GM12878 (cell line): ENCODE measurements around the gene PLEKHN1. TPM values are rescaled to one million over a fixed set of nuclear protein-coding genes. Genes with fewer than 3 reads are reported as not detected.
A peak's percentile ranks its signal among the peaks of the same experiment; 100 is the strongest.

Source experiments
- ATAC-seq: fragments of 200-7000 bp; cut with Tn5 transposase; 3 replicates; pipeline ENCODE4 v1.9.1; 2020; ENCODE audit warnings: mild to moderate bottlenecking, moderate library complexity
- BruUV-seq: library from RNA; stranded (reverse); fragments of 400-500 nt; replicated peaks from 2 replicates; lab custom pipeline; 2021; lab: Mats Ljungman, UMichigan
- CTCF ChIA-PET: fragments of 300-600 bp; sonication (Branson Sonifier 250); formaldehyde crosslinking; extraction: SDS; loops from one replicate; lab custom pipeline; 2021; ENCODE audit warnings: inconsistent platforms; lab: Yijun Ruan, JAX
- POLR2A ChIA-PET: fragments of 350-600 bp; formaldehyde crosslinking; extraction: SDS; loops from one replicate; lab custom pipeline; 2021; ENCODE audit warnings: inconsistent platforms; lab: Charles Lee
- RAD21 ChIA-PET: fragments of 300-600 bp; sonication (Branson Sonifier 250); formaldehyde crosslinking; loops from one replicate; lab custom pipeline; 2023; ENCODE audit warnings: antibody characterized with exemption; ENCODE audit not compliant: unreplicated experiment; lab: Charles Lee
- SMC1A ChIA-PET: fragments of 300-600 bp; sonication (Branson Sonifier 250); formaldehyde crosslinking; loops from one replicate; lab custom pipeline; 2023; ENCODE audit not compliant: unreplicated experiment, uncharacterized antibody; lab: Charles Lee
- DNase-seq: peaks from one replicate; pipeline ENCODE4 v3.0.0-alpha.2; 2011; ENCODE audit warnings: low read depth, low spot score
- FAIRE-seq: peaks from 3 replicates; lab custom pipeline; 2011; peaks lifted over from hg19 to GRCh38; lab: Jason Lieb, UNC
- H2AFZ ChIP-seq: 2 replicates; pipeline ENCODE4 v1.6.0; 2011; ENCODE audit warnings: low read depth, low read length, control low read depth; ENCODE audit not compliant: control insufficient read depth
- H3K27ac ChIP-seq: 2 replicates; pipeline ENCODE4 v1.5.1; 2011; ENCODE audit warnings: control low read depth; ENCODE audit not compliant: control insufficient read depth, insufficient read depth
- H3K27me3 ChIP-seq, 2 experiments: replicated peaks in 1 of 2; 2 replicates each; pipeline versions ENCODE4 v1.6.0 to v1.6.1; 2011; ENCODE audit warnings: low read length in 1 of 2; ENCODE audit not compliant: control insufficient read depth in 2 of 2, insufficient read depth in 2 of 2
- H3K36me3 ChIP-seq, 2 experiments: 2 replicates each; pipeline ENCODE4 v1.5.1; 2011; ENCODE audit warnings: low read length in 1 of 2; ENCODE audit not compliant: control insufficient read depth in 2 of 2, insufficient read depth in 2 of 2
- H3K4me1 ChIP-seq: 2 replicates; pipeline ENCODE4 v1.6.1; 2011; ENCODE audit warnings: mild to moderate bottlenecking, low read length, moderate library complexity, mixed read lengths; ENCODE audit not compliant: control insufficient read depth, insufficient read depth
- H3K4me2 ChIP-seq: 2 replicates; pipeline ENCODE4 v1.6.0; 2011; ENCODE audit warnings: control low read depth; ENCODE audit not compliant: control insufficient read depth, insufficient read depth
- H3K4me3 ChIP-seq: fragments of 200-600 bp; sonication (generic); 2 replicates; pipeline ENCODE4 v1.5.1; 2016
- H3K79me2 ChIP-seq: 2 replicates; pipeline ENCODE4 v1.6.0; 2011; ENCODE audit warnings: low read length; ENCODE audit not compliant: control insufficient read depth, insufficient read depth
- H3K9ac ChIP-seq: 2 replicates; pipeline ENCODE4 v1.8.0; 2011; ENCODE audit warnings: low read length, control low read depth, mixed read lengths; ENCODE audit not compliant: control insufficient read depth, insufficient read depth
- H3K9me3 ChIP-seq: replicated peaks from 3 replicates; pipeline ENCODE4 v1.5.1; 2011; ENCODE audit warnings: mild to moderate bottlenecking, low read length; ENCODE audit not compliant: control insufficient read depth, insufficient read depth
- H4K20me1 ChIP-seq: 2 replicates; pipeline ENCODE4 v1.6.0; 2011; ENCODE audit not compliant: control insufficient read depth, insufficient read depth
- BCL3 ChIP-seq: IDR thresholded peaks from 2 replicates; pipeline ENCODE4 v1.6.1; 2011; ENCODE audit warnings: borderline replicate concordance, low read depth, mild to moderate bottlenecking, moderate library complexity, low read length; ENCODE audit not compliant: insufficient read depth, poor library complexity, severe bottlenecking
- CHD4 ChIP-seq: fragments of 200-600 bp; sonication (generic); IDR thresholded peaks from 2 replicates; pipeline ENCODE4 v1.6.1; 2016; ENCODE audit warnings: mild to moderate bottlenecking
- CREM ChIP-seq: IDR thresholded peaks from 2 replicates; pipeline ENCODE4 v1.6.1; 2014; ENCODE audit warnings: antibody characterized with exemption, low read depth
- KLF5 ChIP-seq: fragments of 450-650 bp; IDR thresholded peaks from 2 replicates; pipeline ENCODE4 v1.6.1; 2014; ENCODE audit warnings: mild to moderate bottlenecking; ENCODE audit not compliant: partially characterized antibody
- MXI1 ChIP-seq: fragments of 150-350 bp; IDR thresholded peaks from 2 replicates; pipeline ENCODE4 v1.6.1; 2011; ENCODE audit warnings: low read depth, mild to moderate bottlenecking, inconsistent platforms, low read length, improper control_type of control experiment
- NR2F1 ChIP-seq: fragments of 450-650 bp; conservative IDR thresholded peaks from 2 replicates; pipeline ENCODE4 v1.6.1; 2017; ENCODE audit warnings: mild to moderate bottlenecking
- SMARCA5 ChIP-seq: fragments of 450-650 bp; IDR thresholded peaks from 2 replicates; pipeline ENCODE4 v1.6.1; 2017; ENCODE audit warnings: mild to moderate bottlenecking
- SREBF2 ChIP-seq: IDR thresholded peaks from 2 replicates; pipeline ENCODE4 v1.6.1; 2012; ENCODE audit warnings: mild to moderate bottlenecking, low read length
- YBX1 ChIP-seq: fragments of 450-650 bp; IDR thresholded peaks from 2 replicates; pipeline ENCODE4 v1.6.1; 2016; ENCODE audit warnings: antibody characterized with exemption
- YY1 ChIP-seq: IDR thresholded peaks from 2 replicates; pipeline ENCODE4 v1.6.1; 2011; ENCODE audit warnings: low read depth, mild to moderate bottlenecking, low read length
- ZNF384 ChIP-seq: IDR thresholded peaks from 2 replicates; pipeline ENCODE4 v1.6.1; 2012; ENCODE audit warnings: low read depth, mild to moderate bottlenecking, low read length, improper control_type of control experiment, borderline replicate concordance
- ZNF592 ChIP-seq: fragments of 450-650 bp; IDR thresholded peaks from 2 replicates; pipeline ENCODE4 v1.6.1; 2017; ENCODE audit warnings: mild to moderate bottlenecking, moderate library complexity
- WGBS: methylation state at CpG from one replicate; pipeline ENCODE4 v1.1.6; 2016; ENCODE audit warnings: low lambda C conversion rate; ENCODE audit not compliant: insufficient replicate concordance, insufficient coverage; ENCODE audit errors: missing lambda C conversion rate; 5-methylcytosine and 5-hydroxymethylcytosine counted together
- in situ Hi-C: fragments of 300-500 bp; cut with MboI; formaldehyde crosslinking; loops from 9 replicates; pipeline ENCODE4 v1.14.3; 2018; ENCODE audit warnings: mixed read lengths
- intact Hi-C: fragments of 100-400 bp; cut with micrococcal nuclease; formaldehyde crosslinking; loops from one replicate; pipeline ENCODE4 v1.14.2; 2022; ENCODE audit not compliant: unreplicated experiment
- polyA plus RNA-seq, 11 experiments: library from polyadenylated mRNA; depleted of rRNA in 4 of 11; unstranded in 6 of 11; stranded (reverse) in 5 of 11; fragments of >200 nt; fragmentation: Nextera tagmentation in 4 of 11; fragmentation: Illumina TruSeq in 1 of 11; extraction: Ambion mirVana in 4 of 11; extraction: Trizol in 1 of 11; gene quantifications; 1 replicate in 1 of 11; 2 replicates in 10 of 11; pipeline versions ENCODE4 v1.2.1 to v1.2.3, GENCODE V29; 2011 to 2016; ENCODE audit warnings: inconsistent platforms in 2 of 11, missing spikeins in 2 of 11, low read depth in 1 of 11
- total RNA-seq, 4 experiments: library from RNA; depleted of rRNA in 3 of 4; stranded (reverse); fragments of >200 nt in 3 of 4; fragmentation: Illumina TruSeq in 1 of 4; extraction: Trizol in 1 of 4; gene quantifications; 2 replicates each; pipeline versions ENCODE4 v1.2.1 to v1.2.3, GENCODE V29; 2013 to 2021

The PLEKHN1 gene
- total and polyA plus RNA-seq, 10 of the 15 experiments (the other 5 are each of a cell fraction or from before 2014, with no cell fraction given), result 0.04 to 0.26 (median 0.18) TPM; not detected in 6

- intact Hi-C loops (no loop called here), in situ Hi-C loops (no loop called here)
- H3K4me3 ChIP-seq, result no peak overlapping the region
- FAIRE-seq (no peak), ATAC-seq (no peak)
- H3K9ac ChIP-seq, result no peak overlapping the region
- ChIA-PET POLR2A (no interaction called here), CTCF (interaction anchor here (0.5 kb wide), 1 partner anchor 21 kb away, joined by 4 read pairs; no protein-coding TSS in a partner anchor), SMC1A (no interaction called here), RAD21 (no interaction called here)
- no peak overlapping the region for H3K4me2 ChIP-seq
- no peaks in the 10 kb centered on the region for H3K9me3 ChIP-seq
- H3K4me1 ChIP-seq, result peaks cover 18% of the 10 kb centered on the region
- 95% methylated on average over 52 of the region's 57 CpGs for WGBS
- H3K36me3 ChIP-seq, result no peaks in the 10 kb centered on the region; a peak in 1 of 4 replicates
- TSS peak; percentile 57 for BruUV-seq
- no peak overlapping the region for H2AFZ ChIP-seq
- TF ChIP-seq SREBF2 (no peak), ZNF384 (no peak), CREM (no peak)
- TF ChIP-seq, all 136 proteins: peak for 0
- no peaks in the 10 kb centered on the region for H4K20me1 ChIP-seq
- H3K27ac ChIP-seq, result no peak overlapping the region
- DNase-seq, result no peak
- peaks cover 13% of the 10 kb centered on the region for H3K79me2 ChIP-seq
- no peaks in the 10 kb centered on the region for H3K27me3 ChIP-seq
Measured at GRCh38 chr1:962381-963300, 3.6 kb upstream of the PLEKHN1 start.

- DNase-seq, result no peak
- no peak overlapping the region for H2AFZ ChIP-seq
- H3K27ac ChIP-seq, result no peak overlapping the region
- no peaks in the 10 kb centered on the region for H4K20me1 ChIP-seq
- no peak overlapping the region for H3K4me2 ChIP-seq
- H3K9me3 ChIP-seq, result no peaks in the 10 kb centered on the region
- 94% methylated on average over 16 of the region's 16 CpGs for whole genome bisulfite sequencing
- in situ Hi-C loops (no loop called here), intact Hi-C loops (no loop called here)
- no peak for FAIRE-seq
- BruUV-seq, result no TSS peak
- H3K36me3 ChIP-seq, result no peaks in the 10 kb centered on the region; a peak in 1 of 4 replicates
- SMC1A ChIA-PET, result no interaction called here
- peaks cover 8% of the 10 kb centered on the region for H3K79me2 ChIP-seq
- no peaks in the 10 kb centered on the region for H3K27me3 ChIP-seq
- no peak for ATAC-seq
- POLR2A ChIA-PET, result no interaction called here
- no peak overlapping the region for H3K4me3 ChIP-seq
- H3K9ac ChIP-seq, result no peak overlapping the region
- RAD21 ChIA-PET, result no interaction called here
- H3K4me1 ChIP-seq, result peaks cover 15% of the 10 kb centered on the region
- CTCF ChIA-PET, result no interaction called here
- TF ChIP-seq SREBF2, result no peak
- TF ChIP-seq CHD4, result no peak
- TF ChIP-seq BCL3, result no peak
- TF ChIP-seq YY1, result no peak
- TF ChIP-seq SMARCA5, result no peak
- no peak for TF ChIP-seq ZNF592
- TF ChIP-seq MXI1, result no peak
- no peak for TF ChIP-seq NR2F1
- no peak for TF ChIP-seq KLF5
- TF ChIP-seq YBX1, result no peak
Measured at GRCh38 chr1:963301-963651, 3.0 kb upstream of the PLEKHN1 start.
